ENCODE data around the gene TAOK3. TPM values are rescaled to one million over a fixed set of nuclear protein-coding genes. Genes with fewer than 3 reads are reported as not detected.
A peak's percentile ranks its signal among the peaks of the same experiment; 100 is the strongest.

TAOK3 gene
- polyA plus RNA-seq, 1 experiment, result 56.4 TPM

- no peak overlapping the region for H3K27ac ChIP-seq (ENCODE audit: low read depth, low read length)
- TF ChIP-seq CTCF (IDR thresholded peaks at IDR 0.05; ENCODE audit: low read depth, low read length), result no peak
- CTCF ChIA-PET, result interaction anchor here (2.4 kb wide), 1 partner anchor 192 kb away, joined by 26 read pairs; no protein-coding TSS in a partner anchor
- no peaks in the 10 kb centered on the region for H3K27me3 ChIP-seq (ENCODE audit: control insufficient read depth, insufficient read depth, low read length)
- H3K4me3 ChIP-seq (ENCODE audit: low read depth, low read length), result no peak overlapping the region
- no peak for DNase-seq (ENCODE audit: low read depth, low spot score)
- POLR2A ChIA-PET, result interaction anchor here (1.7 kb wide), 1 partner anchor 136 kb away, joined by 5 read pairs; no protein-coding TSS in a partner anchor
- H3K9me3 ChIP-seq (ENCODE audit: control insufficient read depth, insufficient read depth, low read length), result no peaks in the 10 kb centered on the region; the same call in 1 of the 2 replicates
Measured at GRCh38 chr12:118374126-118374725, 1.5 kb upstream of the TAOK3 start.

- H3K27ac ChIP-seq (ENCODE audit: low read depth, low read length), result no peak overlapping the region
Measured at GRCh38 chr12:118373616-118374015, 909 bp upstream of the TAOK3 start.

GRCh38 chr12:118371321-118372282 is 1.1 kb downstream of the TAOK3 start:
- CTCF ChIA-PET, result interaction anchor here (0.8 to 1.6 kb wide), 4 partner anchors 13 to 207 kb away, joined by 4 to 10 read pairs (median 4); no protein-coding TSS in a partner anchor
- DNase-seq (ENCODE audit: low read depth, low spot score), result no peak
- POLR2A ChIA-PET, result interaction anchor here (0.8 to 1.1 kb wide), 2 partner anchors 12 to 65 kb away, joined by 3 to 9 read pairs; no protein-coding TSS in a partner anchor

More at GRCh38 chr12:118373616-118374015, 909 bp upstream of the TAOK3 start:
- no peak for TF ChIP-seq CTCF (IDR thresholded peaks at IDR 0.05; ENCODE audit: low read depth, low read length)
- POLR2A ChIA-PET, result interaction anchor here (0.6 to 1.7 kb wide), 3 partner anchors 135 to 306 kb away, joined by 5 to 10 read pairs (median 5); no protein-coding TSS in a partner anchor
- Histone ChIP-seq H3K27me3 (ENCODE audit: control insufficient read depth, insufficient read depth, low read length) (no peaks in the 10 kb centered on the region), H3K4me3 (ENCODE audit: low read depth, low read length) (peak overlapping the region; percentile 85), H3K9me3 (ENCODE audit: control insufficient read depth, insufficient read depth, low read length) (peaks cover under 1% of the 10 kb centered on the region; the same call in 1 of the 2 replicates)
- DNase-seq (ENCODE audit: low read depth, low spot score), result no peak
- CTCF ChIA-PET, result interaction anchor here (0.9 to 2.4 kb wide), 3 partner anchors 32 to 208 kb away, joined by 3 to 26 read pairs (median 6); no protein-coding TSS in a partner anchor

GRCh38 chr12:118370601-118371000 is 2.1 kb downstream of the TAOK3 start:
- Histone ChIP-seq H3K27ac (ENCODE audit: low read depth, low read length) (no peak overlapping the region), H3K27me3 (ENCODE audit: control insufficient read depth, insufficient read depth, low read length) (no peaks in the 10 kb centered on the region), H3K4me3 (ENCODE audit: low read depth, low read length) (peak overlapping the region; percentile 92), H3K9me3 (ENCODE audit: control insufficient read depth, insufficient read depth, low read length) (peaks cover 2% of the 10 kb centered on the region; the same call in 1 of the 2 replicates)
- no peak for DNase-seq (ENCODE audit: low read depth, low spot score)
- TF ChIP-seq CTCF (IDR thresholded peaks at IDR 0.05; ENCODE audit: low read depth, low read length), result no peak
- CTCF ChIA-PET, result interaction anchor here (0.8 to 1.9 kb wide), 5 partner anchors 7 to 206 kb away, joined by 4 to 10 read pairs (median 5); no protein-coding TSS in a partner anchor
- POLR2A ChIA-PET, result interaction anchor here (1.1 kb wide), 1 partner anchor 64 kb away, joined by 9 read pairs; no protein-coding TSS in a partner anchor

More at GRCh38 chr12:118371321-118372282, 1.1 kb downstream of the TAOK3 start:
- no peak overlapping the region for H3K27ac ChIP-seq (ENCODE audit: low read depth, low read length)
- peaks cover 2% of the 10 kb centered on the region; the same call in 1 of the 2 replicates for H3K9me3 ChIP-seq (ENCODE audit: control insufficient read depth, insufficient read depth, low read length)
- peak overlapping the region; percentile 92 for H3K4me3 ChIP-seq (ENCODE audit: low read depth, low read length)
- H3K27me3 ChIP-seq (ENCODE audit: control insufficient read depth, insufficient read depth, low read length), result no peaks in the 10 kb centered on the region
- TF ChIP-seq CTCF (IDR thresholded peaks at IDR 0.05; ENCODE audit: low read depth, low read length), result no peak
